ENCODE measurements around the gene CSF3R.
"Not testable (repeated sequence)": the region's sequence is repeated elsewhere in the genome, so short reads cannot be mapped to it uniquely, and the experiment has no call there.

CSF3R gene

DNA sequence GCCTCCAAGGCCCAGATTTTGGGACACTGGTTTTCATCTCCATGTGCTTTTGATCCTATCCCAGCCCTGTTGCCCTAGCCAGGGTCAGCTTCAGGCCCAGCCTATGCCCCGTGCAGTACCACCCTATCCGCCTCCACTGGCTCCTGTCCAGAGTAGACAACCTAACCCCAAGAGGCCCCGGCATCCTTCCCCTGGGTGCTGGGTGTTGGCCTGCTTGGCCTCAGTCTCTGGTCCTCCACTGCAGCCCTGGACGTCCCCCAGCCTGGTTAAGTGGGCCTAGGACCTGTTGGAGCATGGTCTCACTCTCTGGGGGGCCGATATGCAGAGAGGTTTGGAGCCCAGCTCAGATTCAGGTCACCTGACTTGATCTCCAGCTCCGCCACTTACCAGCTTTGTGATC, 1.6 kb downstream of the CSF3R start:
- no peak for FAIRE-seq

DNA sequence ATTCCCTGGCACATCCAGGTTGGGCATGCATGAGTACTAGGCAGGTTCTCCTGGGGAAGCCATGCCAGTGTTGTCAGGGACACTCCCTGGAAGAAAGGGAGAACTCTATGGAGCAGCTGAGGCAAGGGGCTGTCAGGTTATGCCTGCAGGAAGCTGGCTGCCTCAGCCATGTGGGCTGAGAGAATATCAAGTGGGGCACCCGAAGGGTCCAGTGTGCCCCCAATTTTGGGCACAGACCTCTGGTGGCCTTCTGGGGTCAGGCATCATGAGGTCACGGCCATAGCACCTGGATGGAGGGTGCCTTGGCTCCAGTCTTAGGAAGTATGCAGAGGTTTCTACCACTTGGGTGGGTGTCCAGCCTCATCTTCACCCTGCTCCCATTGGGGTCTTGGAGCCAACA, 2.6 kb downstream of the CSF3R start:
- FAIRE-seq = no peak

GRCh38 chr1:36479505-36480051, 3.1 kb downstream of the CSF3R start:
- FAIRE-seq = no peak

- FAIRE-seq = not testable (repeated sequence)
Observed at GRCh38 chr1:36477615-36478014, 5.1 kb downstream of the CSF3R start.

- no peak for FAIRE-seq
Observed at GRCh38 chr1:36476945-36477344, 5.8 kb downstream of the CSF3R start.

GRCh38 chr1:36475910-36476604, 6.7 kb downstream of the CSF3R start:
- no peak for FAIRE-seq

GRCh38 chr1:36475341-36475740, 7.4 kb downstream of the CSF3R start:
- no peak for FAIRE-seq

DNA sequence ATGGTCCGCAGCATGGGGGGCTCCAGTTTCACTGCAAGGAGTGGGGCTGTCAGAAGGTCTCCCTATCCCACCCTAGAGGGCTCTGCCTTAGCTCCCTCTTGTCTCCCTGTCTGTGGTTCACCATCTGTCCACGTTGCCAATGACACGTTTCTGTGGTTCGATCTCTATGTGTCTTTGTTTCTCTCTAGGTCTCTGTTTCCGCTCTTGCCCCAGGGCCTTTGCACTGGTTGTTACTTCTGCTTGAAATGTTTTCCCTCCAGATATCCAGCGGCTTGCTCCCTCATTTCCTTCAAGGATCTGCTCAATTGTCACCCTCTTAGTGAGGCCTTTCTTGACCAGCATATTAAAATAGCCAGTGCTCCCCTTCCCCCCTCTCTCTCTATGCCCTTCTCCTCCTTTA, 10.1 kb downstream of the CSF3R start:
- FAIRE-seq = no peak

- FAIRE-seq = no peak
Observed at GRCh38 chr1:36471830-36472641, 10.7 kb downstream of the CSF3R start.

- FAIRE-seq = no peak
Observed at GRCh38 chr1:36469163-36469562, 13.6 kb downstream of the CSF3R start.

GRCh38 chr1:36467700-36468455, 14.8 kb downstream of the CSF3R start:
- FAIRE-seq = no peak

- no peak for FAIRE-seq
Observed at GRCh38 chr1:36467027-36467410, 15.7 kb downstream of the CSF3R start.

DNA sequence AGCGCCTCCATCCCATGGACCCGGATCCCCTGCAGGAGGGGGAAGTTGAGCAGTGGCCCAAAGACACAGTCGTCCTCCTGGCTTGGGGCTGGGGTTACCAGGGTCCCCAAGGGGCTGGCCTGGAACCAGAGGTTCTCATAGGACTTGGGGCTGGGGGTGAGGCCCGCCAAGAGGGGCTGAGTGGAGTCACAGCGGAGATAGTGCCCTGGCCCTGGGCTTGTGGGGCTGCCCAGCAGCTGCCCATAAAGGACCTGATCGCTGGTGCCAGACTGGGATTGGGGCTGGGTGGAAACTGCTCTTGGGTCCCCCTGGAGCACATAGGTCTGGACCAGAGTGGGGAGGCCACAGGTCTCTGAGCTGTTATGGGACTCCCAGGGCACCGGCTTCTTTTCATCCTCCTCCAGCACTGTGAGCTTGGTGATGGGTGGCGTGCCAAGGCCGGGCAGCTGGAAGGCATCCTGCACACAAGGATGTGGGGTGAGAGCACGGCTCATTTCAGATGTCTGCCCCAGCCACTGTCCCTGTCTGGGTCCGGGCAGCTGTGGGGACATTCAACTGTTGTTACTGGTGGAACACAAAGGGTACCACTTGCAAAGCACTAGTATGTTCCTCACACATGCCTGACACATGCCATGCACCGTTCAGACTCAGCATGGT, 16.2 kb downstream of the CSF3R start:
- FAIRE-seq = no peak

- no peak for FAIRE-seq
Observed at GRCh38 chr1:36465731-36466369, 16.9 kb downstream of the CSF3R start.

- no peak for FAIRE-seq
Observed at GRCh38 chr1:36464605-36465393, 17.9 kb downstream of the CSF3R start.

DNA sequence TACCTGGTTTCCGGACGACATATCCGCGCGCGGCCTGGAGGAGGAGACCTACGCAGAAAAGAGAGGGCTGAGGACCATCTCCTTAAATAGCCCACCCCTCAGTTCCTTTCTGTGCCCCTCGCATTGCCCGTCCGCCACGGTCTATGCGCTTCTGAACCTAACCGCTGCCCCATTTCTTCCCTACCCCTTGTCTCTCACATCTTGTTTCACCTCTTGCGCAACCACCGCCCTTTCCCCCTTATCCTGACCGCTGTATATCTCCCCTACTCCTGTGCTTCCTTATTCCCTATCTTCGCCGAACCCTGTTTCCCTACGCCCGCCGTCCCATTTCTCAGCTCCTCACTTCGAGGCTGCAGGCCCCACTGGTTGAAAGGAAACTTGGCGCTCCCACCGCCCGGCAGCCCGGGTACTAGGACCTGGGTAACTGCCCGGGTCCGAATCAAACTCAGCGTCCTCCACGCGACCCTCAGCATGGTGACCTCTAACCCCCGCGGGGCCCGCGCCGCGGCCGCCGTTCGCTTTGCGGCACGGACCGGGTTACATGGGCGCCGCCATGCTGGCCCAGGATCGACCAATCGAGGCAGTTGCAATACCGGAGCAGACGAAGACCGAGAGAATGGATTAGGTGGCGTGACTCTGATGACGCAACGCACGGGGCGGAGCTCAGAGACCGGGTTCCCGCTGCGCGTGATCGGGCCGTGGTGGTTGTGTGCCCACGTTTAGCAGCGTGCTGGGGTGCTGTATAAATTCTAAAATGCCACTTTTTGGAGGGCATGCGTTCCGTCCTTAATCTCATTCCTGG, 18.7 kb downstream of the CSF3R start, which contains the start of gene MRPS15:
Gene MRPS15, minus strand, starts transcription at position 582 of the 802 bp plus-strand sequence. Its CDS starts 109 bp downstream, at position 473.
- peak; percentile 92 for FAIRE-seq

DNA sequence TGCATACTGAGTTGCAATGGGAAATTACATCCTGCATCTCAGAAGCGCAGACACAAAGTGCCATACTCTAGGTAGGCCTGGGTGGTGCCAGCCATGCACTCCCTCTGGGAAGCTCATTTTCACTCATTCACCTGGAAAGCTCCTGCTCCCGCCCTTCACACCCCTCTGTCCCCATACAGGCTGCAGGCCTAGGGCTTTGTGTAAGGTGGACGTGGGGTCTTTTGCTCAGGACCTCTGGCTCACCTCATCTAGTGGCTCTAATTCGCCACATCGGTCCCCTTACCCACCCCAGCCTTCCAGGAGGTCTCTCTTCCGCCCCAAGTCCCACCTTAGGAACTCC, 19.3 kb downstream of the CSF3R start:
- no peak for FAIRE-seq

- FAIRE-seq = no peak
Observed at GRCh38 chr1:36458910-36459309, 23.8 kb downstream of the CSF3R start.

- FAIRE-seq = no peak
Observed at GRCh38 chr1:36457691-36458090, 25.0 kb downstream of the CSF3R start.

GRCh38 chr1:36456391-36456928, 26.3 kb downstream of the CSF3R start:
- no peak for FAIRE-seq
